ENCODE data around the gene TEX19.

The TEX19 gene

GRCh38 chr17:82358465-82359350 is at the start of gene TEX19:
TSS of gene TEX19 (plus strand) at chr17:82359247. CDS start at chr17:82362151, 2,904 bp downstream.
- no peak for DNase-seq (ENCODE audit: low read depth in 3 of 3)

- DNase-seq (ENCODE audit: low read depth in 3 of 3): no peak
These were observed 49.1 kb upstream of the TEX19 start for GRCh38 chr17:82309656-82310570.

GRCh38 chr17:82310877-82311276 is 48.2 kb upstream of the TEX19 start:
- DNase-seq (ENCODE audit: low read depth in 3 of 3): no peak

GRCh38 chr17:82311971-82312370 is 47.1 kb upstream of the TEX19 start:
- no peak for DNase-seq (ENCODE audit: low read depth in 3 of 3)

- no peak for DNase-seq (ENCODE audit: low read depth in 3 of 3)
These were observed 45.6 kb upstream of the TEX19 start for GRCh38 chr17:82313195-82314011.

GRCh38 chr17:82314012-82314726 is 44.9 kb upstream of the TEX19 start:
- DNase-seq (ENCODE audit: low read depth in 3 of 3): no peak

GRCh38 chr17:82314727-82315605 is 44.1 kb upstream of the TEX19 start:
- DNase-seq (ENCODE audit: low read depth in 3 of 3): no peak

- DNase-seq (ENCODE audit: low read depth in 3 of 3): peak in 1 of 3 donors; percentile 45
These were observed 43.2 kb upstream of the TEX19 start for GRCh38 chr17:82315703-82316358.

- DNase-seq (ENCODE audit: low read depth in 3 of 3): no peak
These were observed 42.2 kb upstream of the TEX19 start for GRCh38 chr17:82316651-82317393.

- DNase-seq (ENCODE audit: low read depth in 3 of 3): peak in 1 of 3 donors; percentile 67
These were observed 41.5 kb upstream of the TEX19 start, which contains the start of gene CD7 for GRCh38 chr17:82317394-82318168. TSS of gene CD7 (minus strand) at chr17:82317608. CDS start at chr17:82317495, 113 bp downstream.

- no peak for DNase-seq (ENCODE audit: low read depth in 3 of 3)
These were observed 40.9 kb upstream of the TEX19 start for GRCh38 chr17:82318169-82318498.

- no peak for DNase-seq (ENCODE audit: low read depth in 3 of 3)
These were observed 40.1 kb upstream of the TEX19 start for GRCh38 chr17:82318772-82319606.

GRCh38 chr17:82319619-82320062 is 39.4 kb upstream of the TEX19 start:
- DNase-seq (ENCODE audit: low read depth in 3 of 3): no peak

GRCh38 chr17:82320140-82320840 is 38.8 kb upstream of the TEX19 start:
- DNase-seq (ENCODE audit: low read depth in 3 of 3): no peak

- peak; percentile 61 to 70 (median 61) for DNase-seq (ENCODE audit: low read depth in 3 of 3)
These were observed 37.8 kb upstream of the TEX19 start for GRCh38 chr17:82320956-82321927.
